ENCODE results near the gene RNF26. TPM values are rescaled to one million over a fixed set of nuclear protein-coding genes. Genes with fewer than 3 reads are reported as not detected.

The RNF26 gene
- total and polyA plus RNA-seq, 12 donors, result 6.4 to 17.6 (median 13.0) TPM

DNA sequence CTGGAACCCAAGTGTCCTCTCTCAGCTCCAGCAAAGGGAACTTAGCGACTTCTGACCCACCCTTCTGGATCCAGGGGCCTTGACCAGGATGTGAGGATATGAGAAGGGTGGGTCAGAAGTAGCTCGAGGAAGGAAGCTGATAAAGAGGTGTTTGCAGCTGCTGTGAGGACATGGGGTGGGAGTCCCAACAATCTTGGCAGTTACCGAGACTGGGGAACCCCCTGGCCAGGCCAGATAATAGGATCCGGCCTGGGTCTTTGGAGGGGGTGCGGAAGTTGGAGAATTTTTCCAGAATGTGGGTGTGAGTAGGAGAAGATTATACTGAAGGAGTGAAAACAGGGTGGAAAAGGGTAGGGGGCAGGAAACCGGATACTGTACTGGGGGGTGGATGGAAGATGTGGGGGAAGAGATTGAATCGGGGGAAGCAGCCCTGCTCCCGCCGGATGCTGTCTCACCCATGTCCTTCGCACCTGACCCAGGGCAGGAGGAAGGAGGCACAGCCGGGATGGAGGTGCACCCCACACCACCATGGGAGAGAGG lies 14.6 kb upstream of the RNF26 start:
- peaks cover 11 to 90% (median 67%) of the 10 kb centered on the region in 9 donors for H3K4me1 ChIP-seq
- H3K36me3 ChIP-seq, result peaks cover 0 to 6% (median under 1%) of the 10 kb centered on the region in 9 donors
- DNase-seq, result peak in 1 of 2 donors; percentile 71
- peak overlapping the region in 4 of 10 donors; percentile 21 to 65 (median 59) for H3K4me3 ChIP-seq
- H3K27ac ChIP-seq, result peak overlapping the region; percentile 85 to 99 (median 92)
- TF ChIP-seq, protein P1, sequence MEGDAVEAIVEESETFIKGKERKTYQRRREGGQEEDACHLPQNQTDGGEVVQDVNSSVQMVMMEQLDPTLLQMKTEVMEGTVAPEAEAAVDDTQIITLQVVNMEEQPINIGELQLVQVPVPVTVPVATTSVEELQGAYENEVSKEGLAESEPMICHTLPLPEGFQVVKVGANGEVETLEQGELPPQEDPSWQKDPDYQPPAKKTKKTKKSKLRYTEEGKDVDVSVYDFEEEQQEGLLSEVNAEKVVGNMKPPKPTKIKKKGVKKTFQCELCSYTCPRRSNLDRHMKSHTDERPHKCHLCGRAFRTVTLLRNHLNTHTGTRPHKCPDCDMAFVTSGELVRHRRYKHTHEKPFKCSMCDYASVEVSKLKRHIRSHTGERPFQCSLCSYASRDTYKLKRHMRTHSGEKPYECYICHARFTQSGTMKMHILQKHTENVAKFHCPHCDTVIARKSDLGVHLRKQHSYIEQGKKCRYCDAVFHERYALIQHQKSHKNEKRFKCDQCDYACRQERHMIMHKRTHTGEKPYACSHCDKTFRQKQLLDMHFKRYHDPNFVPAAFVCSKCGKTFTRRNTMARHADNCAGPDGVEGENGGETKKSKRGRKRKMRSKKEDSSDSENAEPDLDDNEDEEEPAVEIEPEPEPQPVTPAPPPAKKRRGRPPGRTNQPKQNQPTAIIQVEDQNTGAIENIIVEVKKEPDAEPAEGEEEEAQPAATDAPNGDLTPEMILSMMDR (IDR thresholded peaks at IDR 0.05), result no peak
- intact Hi-C loops (cut with DNase I), result loop anchor here in 6 of 10 donors (5.0 to 10.0 kb wide), 5 partner anchors 112 to 225 kb away; partner anchors contain the start of genes CBL (in 6 of the 6), ABCG4 (in 1 of the 6) and DPAGT1 (in 1 of the 6)
- no peaks in the 10 kb centered on the region for H3K9me3 ChIP-seq
- peaks cover 0 to 64% (median 0%) of the 10 kb centered on the region in 7 donors for H3K27me3 ChIP-seq
- 40 to 55% methylated on average over 11 of the region's 11 CpGs for WGBS, 2 donors
- peak in 6 of 8 donors; percentile 2 to 52 (median 21) for ATAC-seq

DNA sequence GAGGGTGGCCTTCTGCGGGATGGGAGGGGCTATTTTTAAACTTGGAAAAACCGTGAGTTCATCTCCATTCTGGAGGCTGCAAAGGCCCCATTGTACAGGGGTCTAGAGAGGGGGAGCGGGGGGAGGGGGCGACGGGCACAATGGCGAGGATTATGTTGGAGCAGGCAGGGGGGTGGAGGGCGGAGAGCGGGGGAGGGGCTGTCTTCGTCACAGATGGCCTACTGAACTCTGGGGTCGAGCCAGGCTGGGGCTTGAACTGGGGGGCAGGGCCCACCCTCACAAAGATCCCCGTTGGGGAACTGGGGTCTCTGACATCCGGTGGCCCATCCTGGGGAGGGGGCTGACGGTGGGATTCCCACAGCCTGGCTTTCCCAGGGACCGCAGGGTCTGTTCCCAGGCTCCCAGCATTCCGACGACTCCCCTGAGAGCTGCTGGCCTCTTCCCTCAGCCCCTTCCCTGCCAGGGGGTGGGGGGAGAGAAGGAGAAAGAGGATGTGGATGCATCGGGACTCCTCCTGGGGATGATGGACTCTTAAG lies 14.0 kb upstream of the RNF26 start:
- H3K27ac ChIP-seq, result peak overlapping the region; percentile 85 to 99 (median 92)

DNA sequence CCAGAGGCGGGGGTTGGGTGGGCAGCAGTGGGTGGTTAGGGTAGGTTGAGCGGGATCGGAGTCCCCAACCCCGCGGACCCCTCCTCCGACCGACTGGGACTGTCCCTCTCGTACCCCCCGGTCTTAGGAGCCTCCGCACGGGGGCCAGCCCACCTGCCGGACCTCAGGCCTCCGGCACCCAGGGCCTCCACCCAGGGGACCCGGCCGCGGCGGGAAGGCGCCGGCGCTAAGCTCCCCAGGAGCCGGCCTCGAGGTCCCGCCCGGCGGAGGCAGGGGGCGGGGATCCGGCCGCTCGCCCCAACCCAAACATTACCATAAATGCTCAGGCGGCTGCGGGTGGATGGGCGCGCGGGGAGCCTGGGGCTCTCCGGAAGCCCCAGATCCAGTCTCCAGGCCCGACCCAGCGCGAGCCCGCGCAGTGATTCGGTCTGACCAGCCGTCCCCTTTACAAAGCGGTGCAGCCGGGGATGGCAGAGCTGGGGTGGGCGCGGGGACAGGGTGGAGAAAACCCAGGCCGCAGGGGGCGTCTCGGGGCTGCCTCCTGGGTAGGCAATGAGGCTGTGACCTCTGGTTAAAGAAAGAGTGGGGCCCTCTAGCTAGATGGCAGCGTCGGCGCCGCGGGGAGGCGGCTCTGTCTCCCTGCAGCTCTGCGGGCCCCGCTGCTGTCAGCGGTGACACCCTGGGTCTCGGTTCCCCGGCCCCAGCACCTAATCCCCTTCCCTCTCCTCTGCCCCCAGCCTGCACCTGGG lies 13.4 kb upstream of the RNF26 start:
- H3K9me3 ChIP-seq, result no peaks in the 10 kb centered on the region
- H3K27ac ChIP-seq, result peak overlapping the region; percentile 85 to 99 (median 92)
- peak overlapping the region; percentile 4 to 65 (median 58) for H3K4me3 ChIP-seq
- TF ChIP-seq, protein P1 (IDR thresholded peaks at IDR 0.05), result no peak
- peaks cover 11 to 78% (median 57%) of the 10 kb centered on the region in 9 donors for H3K4me1 ChIP-seq
- peaks cover 0 to 52% (median 0%) of the 10 kb centered on the region in 7 donors for H3K27me3 ChIP-seq
- peak; percentile 42 to 69 (median 53) for ATAC-seq
- 7 to 9% methylated on average over 48 to 60 of the region's 60 CpGs for WGBS, 2 donors
- no peaks in the 10 kb centered on the region for H3K36me3 ChIP-seq
- peak; percentile 78 to 80 for DNase-seq
- intact Hi-C loops (cut with DNase I), result loop anchor here in 6 of 10 donors (5.0 to 10.0 kb wide), 4 partner anchors 114 to 219 kb away; partner anchors contain the start of genes CBL (in 5 of the 6), ABCG4 (in 1 of the 6) and DPAGT1 (in 1 of the 6)

More for the DNA sequence above, 14.0 kb upstream of the RNF26 start:
- TF ChIP-seq, protein P1 (IDR thresholded peaks at IDR 0.05), result no peak
- H3K27me3 ChIP-seq, result peaks cover 0 to 58% (median 0%) of the 10 kb centered on the region in 7 donors
- peaks cover 0 to under 1% (median 0%) of the 10 kb centered on the region in 9 donors for H3K36me3 ChIP-seq
- intact Hi-C loops (cut with DNase I), result loop anchor here in 6 of 10 donors (5.0 to 10.0 kb wide), 4 partner anchors 113 to 218 kb away; partner anchors contain the start of genes CBL (in 5 of the 6), ABCG4 (in 1 of the 6) and DPAGT1 (in 1 of the 6)
- no peaks in the 10 kb centered on the region for H3K9me3 ChIP-seq
- peak; percentile 60 to 76 for DNase-seq
- H3K4me1 ChIP-seq, result peaks cover 11 to 84% (median 63%) of the 10 kb centered on the region in 9 donors
- 30 to 51% methylated on average over 16 to 17 of the region's 17 CpGs for WGBS, 2 donors
- H3K4me3 ChIP-seq, result peak overlapping the region in 9 of 10 donors; percentile 31 to 65 (median 58)
- peak in 6 of 8 donors; percentile 1 to 18 (median 4) for ATAC-seq

DNA sequence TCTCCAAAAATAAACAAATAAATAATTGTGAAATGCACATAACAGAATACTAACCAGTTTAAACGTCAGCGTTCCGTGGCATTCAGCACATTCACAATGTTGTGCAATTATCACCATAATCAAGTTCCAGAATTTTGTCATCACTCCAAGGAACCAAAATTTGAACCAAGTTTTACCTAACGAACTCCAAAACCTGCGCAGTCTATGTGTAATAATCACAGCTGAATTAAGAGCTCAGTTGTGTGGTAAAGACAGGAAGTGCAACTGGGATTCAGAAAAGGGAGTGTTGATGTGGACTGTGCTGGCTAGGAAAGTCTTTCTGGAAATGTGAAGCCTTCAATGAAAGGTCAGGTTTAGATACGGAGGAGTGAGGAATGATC lies 12.0 kb upstream of the RNF26 start:
- H3K27ac ChIP-seq, result peak overlapping the region in 9 of 10 donors; percentile 85 to 99 (median 92)
- 38 to 42% methylated on average over 6 of the region's 6 CpGs for WGBS, 2 donors
- H3K4me3 ChIP-seq, result peak overlapping the region in 7 of 10 donors; percentile 54 to 65 (median 59)
- H3K4me1 ChIP-seq, result peaks cover 11 to 67% (median 47%) of the 10 kb centered on the region in 9 donors
- DNase-seq (no peak), ATAC-seq (no peak)
- H3K9me3 ChIP-seq, result no peaks in the 10 kb centered on the region
- no peaks in the 10 kb centered on the region for H3K36me3 ChIP-seq
- H3K27me3 ChIP-seq, result peaks cover 0 to 39% (median 0%) of the 10 kb centered on the region in 7 donors
- intact Hi-C loops (cut with DNase I), result loop anchor here in 7 of 10 donors (2.0 to 10.0 kb wide), 5 partner anchors 115 to 220 kb away; partner anchors contain the start of genes CBL (in 5 of the 7), ABCG4 (in 1 of the 7) and DPAGT1 (in 1 of the 7)
- TF ChIP-seq, protein P1 (IDR thresholded peaks at IDR 0.05), result peak in 3 of 9 donors; percentile 7 to 24 (median 10)

All from heart right ventricle (tissue), 16 donors.